Measurements from ENCODE around the gene SFXN3. TPM values are rescaled to one million over a fixed set of nuclear protein-coding genes. Genes with fewer than 3 reads are reported as not detected.

The SFXN3 gene
- total RNA-seq, 1 experiment from 2014 or later: 27.5 TPM

- intact Hi-C loops (cut with micrococcal nuclease; ENCODE audit: unreplicated experiment): no loop called here
- Mint-ChIP-seq H3K36me3 (ENCODE audit: insufficient read depth, unreplicated experiment) (peaks cover 26% of the 10 kb centered on the region), H3K27ac (ENCODE audit: unreplicated experiment) (peak overlapping the region; percentile 56), H3K4me1 (ENCODE audit: low read depth, unreplicated experiment) (peaks cover 19% of the 10 kb centered on the region), H3K9me3 (ENCODE audit: low read depth, unreplicated experiment) (no peaks in the 10 kb centered on the region), H3K4me3 (ENCODE audit: low read depth, unreplicated experiment) (peak overlapping the region; percentile 86), H3K27me3 (ENCODE audit: unreplicated experiment) (no peaks in the 10 kb centered on the region)
- BruUV-seq (replicated peaks): TSS peak; percentile 45
- TF ChIP-seq CTCF (IDR thresholded peaks at IDR 0.05; ENCODE audit: unreplicated experiment): no peak
- CTCF ChIA-PET: interaction anchor here (1.1 kb wide), 1 partner anchor 692 kb away, joined by 3 read pairs; no protein-coding TSS in a partner anchor
- DNase-seq: no peak
These were observed 34.6 kb downstream of the SFXN3 start for GRCh38 chr10:101065481-101066145.

GRCh38 chr10:101066146-101066895 lies 35.3 kb downstream of the SFXN3 start:
- H3K27me3 Mint-ChIP-seq (ENCODE audit: unreplicated experiment): no peaks in the 10 kb centered on the region
- no peaks in the 10 kb centered on the region for H3K9me3 Mint-ChIP-seq (ENCODE audit: low read depth, unreplicated experiment)
- intact Hi-C loops (cut with micrococcal nuclease; ENCODE audit: unreplicated experiment): no loop called here
- CTCF ChIA-PET: interaction anchor here (0.6 to 3.2 kb wide), 8 partner anchors 10 to 693 kb away, joined by 3 to 26 read pairs (median 6); no protein-coding TSS in a partner anchor
- H3K4me1 Mint-ChIP-seq (ENCODE audit: low read depth, unreplicated experiment): peaks cover 19% of the 10 kb centered on the region
- BruUV-seq (replicated peaks): no TSS peak
- peak overlapping the region; percentile 56 for H3K27ac Mint-ChIP-seq (ENCODE audit: unreplicated experiment)
- H3K4me3 Mint-ChIP-seq (ENCODE audit: low read depth, unreplicated experiment): peak overlapping the region; percentile 86
- no peak for TF ChIP-seq CTCF (IDR thresholded peaks at IDR 0.05; ENCODE audit: unreplicated experiment)
- H3K36me3 Mint-ChIP-seq (ENCODE audit: insufficient read depth, unreplicated experiment): peaks cover 20% of the 10 kb centered on the region
- peak; percentile 78 for DNase-seq

GRCh38 chr10:101066896-101067355 lies 35.9 kb downstream of the SFXN3 start:
- DNase-seq: no peak
- Mint-ChIP-seq H3K27ac (ENCODE audit: unreplicated experiment) (no peak overlapping the region), H3K4me3 (ENCODE audit: low read depth, unreplicated experiment) (peak overlapping the region; percentile 86), H3K36me3 (ENCODE audit: insufficient read depth, unreplicated experiment) (peaks cover 20% of the 10 kb centered on the region), H3K9me3 (ENCODE audit: low read depth, unreplicated experiment) (no peaks in the 10 kb centered on the region), H3K27me3 (ENCODE audit: unreplicated experiment) (peaks cover 5% of the 10 kb centered on the region), H3K4me1 (ENCODE audit: low read depth, unreplicated experiment) (peaks cover 19% of the 10 kb centered on the region)
- CTCF ChIA-PET: interaction anchor here (0.7 to 3.2 kb wide), 7 partner anchors 9 to 75 kb away, joined by 3 to 26 read pairs (median 7); no protein-coding TSS in a partner anchor
- BruUV-seq (replicated peaks): no TSS peak
- TF ChIP-seq CTCF (IDR thresholded peaks at IDR 0.05; ENCODE audit: unreplicated experiment): no peak
- intact Hi-C loops (cut with micrococcal nuclease; ENCODE audit: unreplicated experiment): no loop called here

GRCh38 chr10:101067356-101068083 lies 36.5 kb downstream of the SFXN3 start:
- peak; percentile 67 for TF ChIP-seq CTCF (IDR thresholded peaks at IDR 0.05; ENCODE audit: unreplicated experiment)
- Mint-ChIP-seq H3K36me3 (ENCODE audit: insufficient read depth, unreplicated experiment) (peaks cover 20% of the 10 kb centered on the region), H3K9me3 (ENCODE audit: low read depth, unreplicated experiment) (no peaks in the 10 kb centered on the region), H3K27ac (ENCODE audit: unreplicated experiment) (no peak overlapping the region), H3K27me3 (ENCODE audit: unreplicated experiment) (peaks cover 11% of the 10 kb centered on the region), H3K4me1 (ENCODE audit: low read depth, unreplicated experiment) (peaks cover 21% of the 10 kb centered on the region), H3K4me3 (ENCODE audit: low read depth, unreplicated experiment) (peak overlapping the region; percentile 86)
- intact Hi-C loops (cut with micrococcal nuclease; ENCODE audit: unreplicated experiment): no loop called here
- CTCF ChIA-PET: interaction anchor here (1.0 to 3.2 kb wide), 5 partner anchors 16 to 75 kb away, joined by 3 to 26 read pairs (median 10); no protein-coding TSS in a partner anchor
- DNase-seq: peak; percentile 78
- BruUV-seq (replicated peaks): TSS peak; percentile 52

All from Calu3 (cell line).